ENCODE results near the gene CBR3. TPM values are rescaled to one million over a fixed set of nuclear protein-coding genes. Genes with fewer than 3 reads are reported as not detected.

The CBR3 gene
- total RNA-seq, 1 donor = 4.1 TPM

Other genes with a start within 250 kb of the CBR3 start
- 8.4 TPM for gene SETD4, start 74.6 kb upstream of the CBR3 start, total RNA-seq
- gene CBR1, start 65.1 kb upstream of the CBR3 start, total RNA-seq = 6.4 TPM
- 14.6 TPM for gene DOP1B, start 21.7 kb downstream of the CBR3 start, total RNA-seq
- 117 TPM for gene MORC3, start 185.1 kb downstream of the CBR3 start, total RNA-seq

Data from mononuclear cell (primary cell).